Duodenal mucosa (tissue), 2 donors: ENCODE measurements around the gene PLAC1.

Experiments used
- H3K27ac ChIP-seq: one replicate; pipeline ENCODE4 v1.7.0; 2013; ENCODE audit warnings: low read depth, low read length
- H3K27me3 ChIP-seq, 2 donors: one replicate each; pipeline ENCODE4 v1.7.0; 2013; ENCODE audit warnings: low read length in 2 of 2, control low read depth in 1 of 2; ENCODE audit not compliant: insufficient read depth in 2 of 2, control insufficient read depth in 1 of 2
- H3K36me3 ChIP-seq, 2 donors: one replicate each; pipeline ENCODE4 v1.7.0; 2013; ENCODE audit warnings: low read length in 2 of 2, control low read depth in 1 of 2; ENCODE audit not compliant: insufficient read depth in 2 of 2, control insufficient read depth in 1 of 2
- H3K4me1 ChIP-seq, 2 donors: one replicate each; pipeline ENCODE4 v1.7.0; 2013; ENCODE audit warnings: low read length in 2 of 2, control low read depth in 1 of 2; ENCODE audit not compliant: insufficient read depth in 2 of 2, control insufficient read depth in 1 of 2
- H3K4me3 ChIP-seq, 2 donors: one replicate each; pipeline ENCODE4 v1.7.0; 2013; ENCODE audit warnings: low read length in 2 of 2, low read depth in 1 of 2
- H3K9ac ChIP-seq, 2 donors: one replicate each; pipeline ENCODE4 v1.7.0; 2013; ENCODE audit warnings: low read length in 2 of 2, low read depth in 1 of 2
- H3K9me3 ChIP-seq, 2 donors: one replicate each; pipeline ENCODE4 v1.7.0; 2013; ENCODE audit warnings: low read length in 2 of 2, control low read depth in 1 of 2; ENCODE audit not compliant: control insufficient read depth in 1 of 2

PLAC1 gene

DNA sequence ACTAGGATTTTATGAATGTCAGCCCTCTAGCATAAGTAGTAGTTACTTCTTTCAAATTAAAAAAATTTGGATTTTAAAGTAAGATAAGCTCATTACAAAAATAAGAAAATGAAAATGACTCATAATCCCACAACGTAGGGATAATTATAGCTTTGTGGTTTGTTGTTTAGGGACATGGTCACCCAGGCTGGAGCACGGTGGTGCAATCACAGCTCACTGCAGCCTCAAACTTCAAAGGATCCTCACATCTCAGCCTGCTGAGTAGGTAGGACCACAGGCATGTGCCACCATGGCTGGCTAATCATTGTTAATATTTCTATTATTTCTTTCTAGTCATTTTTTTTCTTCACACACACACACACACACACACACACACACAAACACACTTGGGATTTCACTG, 57.6 kb downstream of the PLAC1 start:
- H3K4me1 ChIP-seq = peaks cover 0 to 4% of the 10 kb centered on the region in 2 donors
- no peak overlapping the region for H3K27ac ChIP-seq
- H3K4me3 ChIP-seq = no peak overlapping the region
- H3K36me3 ChIP-seq = no peaks in the 10 kb centered on the region
- H3K9me3 ChIP-seq = no peaks in the 10 kb centered on the region
- H3K9ac ChIP-seq = no peak overlapping the region
- no peaks in the 10 kb centered on the region for H3K27me3 ChIP-seq

DNA sequence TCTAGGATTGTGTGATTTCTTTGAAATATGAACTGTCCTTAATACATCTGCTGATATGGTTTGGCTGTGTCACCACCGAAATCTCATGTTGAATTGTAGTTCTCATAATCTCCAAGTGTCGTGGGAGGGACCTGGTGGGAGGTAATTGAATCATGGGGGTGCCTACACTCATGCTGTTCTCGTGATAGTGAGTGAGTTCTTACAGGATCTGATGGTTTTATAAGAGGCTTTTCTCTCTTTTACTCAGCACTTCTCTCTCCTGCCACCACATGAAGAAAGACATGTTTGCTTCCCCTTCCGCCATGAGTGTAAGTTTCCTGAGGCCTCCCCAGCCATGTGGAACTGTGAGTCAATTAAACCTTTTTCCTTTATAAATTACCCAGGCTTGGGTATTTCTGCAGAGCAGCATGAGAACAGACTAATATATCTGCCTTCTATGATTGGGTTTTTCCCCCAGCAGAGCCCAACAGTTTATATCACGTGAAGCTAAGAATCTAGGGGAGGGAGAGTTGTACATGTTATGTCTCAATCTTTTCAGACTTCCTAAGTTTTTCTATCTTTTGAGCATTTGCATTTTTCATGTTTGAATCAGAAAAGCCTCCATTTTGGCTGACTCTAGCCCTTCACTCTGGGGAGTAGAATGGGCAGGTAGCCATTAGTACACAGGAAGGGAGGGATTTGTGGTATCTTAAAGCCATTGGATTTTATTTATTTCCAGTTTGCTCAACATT, 58.9 kb downstream of the PLAC1 start:
- no peaks in the 10 kb centered on the region for H3K36me3 ChIP-seq
- no peak overlapping the region for H3K27ac ChIP-seq
- no peak overlapping the region for H3K4me3 ChIP-seq
- no peaks in the 10 kb centered on the region for H3K4me1 ChIP-seq
- H3K9me3 ChIP-seq = no peaks in the 10 kb centered on the region
- no peaks in the 10 kb centered on the region for H3K27me3 ChIP-seq
- no peak overlapping the region for H3K9ac ChIP-seq

GRCh38 chrX:134592303-134592702, 66.0 kb downstream of the PLAC1 start:
- no peak overlapping the region for H3K9ac ChIP-seq
- no peak overlapping the region for H3K4me3 ChIP-seq
- no peak overlapping the region for H3K27ac ChIP-seq
- no peaks in the 10 kb centered on the region for H3K27me3 ChIP-seq
- no peaks in the 10 kb centered on the region for H3K4me1 ChIP-seq
- H3K36me3 ChIP-seq = no peaks in the 10 kb centered on the region
- H3K9me3 ChIP-seq = no peaks in the 10 kb centered on the region

DNA sequence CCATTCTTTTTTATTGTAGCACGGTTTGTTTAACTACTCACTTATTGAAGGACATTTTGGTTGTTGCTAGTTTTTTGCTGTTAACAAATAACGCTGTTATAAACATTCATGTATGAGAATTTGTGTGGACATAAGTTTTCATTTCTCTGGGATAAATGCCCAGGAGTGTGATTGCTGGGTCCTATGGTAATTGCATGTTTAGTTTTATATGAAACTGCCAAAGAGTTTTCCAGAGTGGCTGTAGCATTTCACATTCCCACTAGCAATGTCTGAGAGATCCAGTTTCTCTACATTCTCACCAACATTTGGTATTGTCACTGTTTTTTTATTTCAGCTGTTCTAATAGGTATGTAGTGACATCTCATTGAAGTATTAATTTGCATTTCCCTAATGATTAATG, 66.8 kb downstream of the PLAC1 start:
- Histone ChIP-seq H3K9me3 (no peaks in the 10 kb centered on the region), H3K4me1 (no peaks in the 10 kb centered on the region), H3K4me3 (no peak overlapping the region), H3K27me3 (no peaks in the 10 kb centered on the region), H3K36me3 (no peaks in the 10 kb centered on the region), H3K9ac (no peak overlapping the region), H3K27ac (no peak overlapping the region)

- no peaks in the 10 kb centered on the region for H3K4me1 ChIP-seq
- H3K27ac ChIP-seq = no peak overlapping the region
- H3K9me3 ChIP-seq = no peaks in the 10 kb centered on the region
- H3K27me3 ChIP-seq = no peaks in the 10 kb centered on the region
- no peaks in the 10 kb centered on the region for H3K36me3 ChIP-seq
- no peak overlapping the region for H3K9ac ChIP-seq
- H3K4me3 ChIP-seq = no peak overlapping the region
Observed at GRCh38 chrX:134588806-134589205, 69.5 kb downstream of the PLAC1 start.

DNA sequence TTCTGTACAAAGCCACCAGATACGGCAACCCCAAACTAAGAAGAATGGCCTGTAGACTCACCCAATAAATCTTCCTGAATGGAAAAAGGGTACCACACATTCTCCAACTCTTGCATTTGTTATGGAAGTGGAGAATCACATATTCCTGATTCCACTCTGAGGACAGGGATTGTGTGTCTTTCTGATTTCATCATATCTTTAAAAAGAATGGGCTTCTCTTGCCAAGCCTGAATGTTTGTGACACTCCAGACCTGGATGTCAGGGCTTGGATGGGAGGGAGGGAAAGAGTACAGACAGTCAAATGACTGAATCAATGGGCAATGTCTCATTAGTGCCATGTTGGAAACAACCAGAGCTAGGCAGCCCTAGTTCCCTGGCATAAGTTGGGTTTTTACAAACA, 77.4 kb downstream of the PLAC1 start:
- Histone ChIP-seq H3K9ac (no peak overlapping the region), H3K27me3 (no peaks in the 10 kb centered on the region), H3K4me3 (no peak overlapping the region), H3K36me3 (no peaks in the 10 kb centered on the region), H3K27ac (no peak overlapping the region), H3K9me3 (no peaks in the 10 kb centered on the region), H3K4me1 (no peaks in the 10 kb centered on the region)

DNA sequence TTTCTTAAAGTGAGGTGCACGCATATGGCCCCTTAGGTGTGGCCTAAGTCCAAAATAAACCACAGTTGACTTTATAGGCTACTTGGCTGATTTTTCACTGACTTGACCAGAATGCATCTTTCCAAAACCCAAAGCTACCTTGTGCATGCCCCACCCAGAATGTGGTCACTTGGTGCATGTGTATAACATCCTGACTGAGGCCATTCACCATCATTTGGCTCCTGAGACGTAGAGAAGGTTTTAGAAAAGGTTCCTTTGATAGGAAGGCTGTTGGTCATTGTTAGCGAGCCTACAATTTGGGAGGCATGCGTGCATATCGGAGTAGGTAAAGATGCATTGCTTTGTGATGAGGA, 84.6 kb downstream of the PLAC1 start:
- no peaks in the 10 kb centered on the region for H3K36me3 ChIP-seq
- no peak overlapping the region for H3K27ac ChIP-seq
- H3K4me3 ChIP-seq = no peak overlapping the region
- H3K4me1 ChIP-seq = no peaks in the 10 kb centered on the region
- no peaks in the 10 kb centered on the region for H3K27me3 ChIP-seq
- H3K9me3 ChIP-seq = no peaks in the 10 kb centered on the region
- H3K9ac ChIP-seq = no peak overlapping the region

DNA sequence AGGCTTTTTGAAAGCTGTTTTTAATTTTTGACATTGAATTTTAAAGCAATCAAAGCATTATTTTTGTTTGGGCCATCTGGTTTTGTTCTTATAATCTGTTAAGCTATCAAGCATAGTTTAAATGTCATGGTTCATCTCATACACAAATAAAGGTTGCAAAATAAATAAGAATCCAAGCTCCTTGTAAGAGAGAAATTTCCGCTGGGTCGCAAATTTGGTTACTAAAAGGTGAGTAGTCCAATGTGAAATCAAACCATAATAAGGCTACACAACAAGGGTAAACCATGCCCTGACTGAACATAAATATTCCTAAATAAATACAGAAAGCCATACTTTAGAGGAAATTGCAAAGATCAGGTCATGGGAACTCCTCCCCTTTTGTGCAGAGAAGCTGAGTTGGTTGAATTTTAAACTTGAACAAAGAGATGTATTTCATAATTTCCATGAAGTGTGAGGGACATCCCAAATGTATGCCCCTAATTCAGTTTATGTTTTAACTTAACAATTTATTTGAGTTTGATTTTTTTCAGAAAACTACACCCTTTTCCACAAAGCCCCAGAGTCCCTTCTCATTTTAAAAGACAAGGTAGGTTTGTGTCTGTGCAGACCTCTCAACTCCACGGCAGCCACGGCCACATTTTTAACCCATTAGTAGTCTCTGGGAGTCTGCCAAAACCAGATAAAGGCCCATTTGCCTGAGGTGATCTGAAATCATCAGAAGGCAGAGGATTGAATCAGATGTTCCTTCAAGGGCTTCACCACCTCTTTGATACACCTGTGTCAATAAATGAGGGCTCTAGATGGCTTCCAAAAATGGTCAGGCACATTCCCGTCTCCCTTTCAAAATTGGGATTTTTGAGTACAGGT, 85.2 kb downstream of the PLAC1 start:
- no peaks in the 10 kb centered on the region for H3K27me3 ChIP-seq
- H3K9ac ChIP-seq = no peak overlapping the region
- no peaks in the 10 kb centered on the region for H3K36me3 ChIP-seq
- no peak overlapping the region for H3K4me3 ChIP-seq
- no peak overlapping the region for H3K27ac ChIP-seq
- H3K9me3 ChIP-seq = no peaks in the 10 kb centered on the region
- no peaks in the 10 kb centered on the region for H3K4me1 ChIP-seq

- Histone ChIP-seq H3K9ac (no peak overlapping the region), H3K4me3 (no peak overlapping the region), H3K36me3 (no peaks in the 10 kb centered on the region), H3K4me1 (no peaks in the 10 kb centered on the region), H3K27ac (no peak overlapping the region), H3K9me3 (no peaks in the 10 kb centered on the region), H3K27me3 (no peaks in the 10 kb centered on the region)
Observed at GRCh38 chrX:134571796-134572195, 86.5 kb downstream of the PLAC1 start.

GRCh38 chrX:134570899-134571298, 87.4 kb downstream of the PLAC1 start:
- Histone ChIP-seq H3K4me3 (no peak overlapping the region), H3K27ac (no peak overlapping the region), H3K9ac (no peak overlapping the region), H3K9me3 (no peaks in the 10 kb centered on the region), H3K4me1 (no peaks in the 10 kb centered on the region), H3K36me3 (no peaks in the 10 kb centered on the region), H3K27me3 (no peaks in the 10 kb centered on the region)
